Measurements from ENCODE around the gene IRF6.

Gene IRF6

DNA sequence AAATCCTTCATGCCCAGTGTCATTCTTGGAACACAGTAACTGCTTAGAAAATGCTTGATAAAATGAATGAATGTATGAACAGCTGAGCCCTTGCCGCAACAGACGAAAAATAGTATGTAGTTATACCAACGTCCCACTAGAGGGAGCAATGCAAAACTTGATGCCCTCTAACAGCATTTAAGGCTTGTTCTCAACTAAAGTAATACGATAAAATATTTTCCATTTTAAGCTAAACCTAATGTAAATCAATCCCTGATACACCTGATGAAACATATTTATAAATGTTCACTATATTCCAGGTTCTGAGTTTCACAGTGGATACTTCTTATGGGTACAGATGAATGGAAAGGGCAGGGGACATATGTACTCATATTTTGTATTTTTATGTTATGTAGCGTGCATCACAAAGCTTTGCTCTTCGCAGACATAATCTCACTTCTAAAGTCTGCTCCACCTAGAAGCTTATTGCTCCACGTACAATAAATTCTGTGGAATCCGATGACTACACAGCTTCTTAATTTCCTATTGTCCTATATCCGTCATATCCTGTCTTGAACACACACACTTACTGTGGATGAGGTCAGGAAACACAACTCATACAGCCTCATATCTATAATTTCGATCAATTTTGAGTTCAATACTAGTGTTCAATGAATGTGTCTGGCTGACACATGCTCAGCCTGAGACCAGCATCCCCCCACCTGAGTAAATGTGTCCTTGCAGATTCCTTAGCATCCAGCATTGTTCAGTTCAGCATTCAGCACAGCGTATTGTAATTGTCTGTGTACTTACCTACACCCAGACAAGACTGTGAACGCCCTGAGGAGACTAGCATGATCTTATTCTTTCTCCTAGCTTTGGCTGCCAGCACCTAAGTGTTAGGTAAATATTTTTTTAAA lies 17.4 kb upstream of the IRF6 start:
- H3K4me3 ChIP-seq (ENCODE audit: low read depth, low read length), result peak overlapping the region; percentile 5

DNA sequence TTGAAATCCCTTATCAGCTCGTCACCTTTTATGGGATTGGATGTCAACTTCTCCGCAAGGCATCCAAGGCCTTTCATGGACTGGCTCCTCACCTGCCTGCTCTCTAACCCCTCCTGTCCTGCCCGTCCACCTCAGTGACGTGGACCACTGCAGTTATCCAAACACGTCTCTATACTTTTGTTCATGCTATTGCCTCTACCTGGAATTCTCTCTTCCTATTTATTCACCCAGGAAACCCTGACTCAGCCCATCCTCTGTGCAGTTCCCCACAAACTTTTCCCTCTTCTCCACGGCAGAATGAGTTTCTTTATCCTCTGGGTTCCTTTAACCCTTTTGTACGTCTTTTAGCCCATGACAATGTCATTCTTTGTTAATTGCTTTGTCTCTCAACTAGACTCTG lies 16.8 kb upstream of the IRF6 start:
- H3K4me3 ChIP-seq (ENCODE audit: low read depth, low read length), result no peak overlapping the region
- TF ChIP-seq, protein P1, sequence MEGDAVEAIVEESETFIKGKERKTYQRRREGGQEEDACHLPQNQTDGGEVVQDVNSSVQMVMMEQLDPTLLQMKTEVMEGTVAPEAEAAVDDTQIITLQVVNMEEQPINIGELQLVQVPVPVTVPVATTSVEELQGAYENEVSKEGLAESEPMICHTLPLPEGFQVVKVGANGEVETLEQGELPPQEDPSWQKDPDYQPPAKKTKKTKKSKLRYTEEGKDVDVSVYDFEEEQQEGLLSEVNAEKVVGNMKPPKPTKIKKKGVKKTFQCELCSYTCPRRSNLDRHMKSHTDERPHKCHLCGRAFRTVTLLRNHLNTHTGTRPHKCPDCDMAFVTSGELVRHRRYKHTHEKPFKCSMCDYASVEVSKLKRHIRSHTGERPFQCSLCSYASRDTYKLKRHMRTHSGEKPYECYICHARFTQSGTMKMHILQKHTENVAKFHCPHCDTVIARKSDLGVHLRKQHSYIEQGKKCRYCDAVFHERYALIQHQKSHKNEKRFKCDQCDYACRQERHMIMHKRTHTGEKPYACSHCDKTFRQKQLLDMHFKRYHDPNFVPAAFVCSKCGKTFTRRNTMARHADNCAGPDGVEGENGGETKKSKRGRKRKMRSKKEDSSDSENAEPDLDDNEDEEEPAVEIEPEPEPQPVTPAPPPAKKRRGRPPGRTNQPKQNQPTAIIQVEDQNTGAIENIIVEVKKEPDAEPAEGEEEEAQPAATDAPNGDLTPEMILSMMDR (IDR thresholded peaks at IDR 0.05; ENCODE audit: control insufficient read depth, extremely low read depth, insufficient read depth), result no peak
- DNase-seq (ENCODE audit: low read depth), result no peak

More for the DNA sequence above, 17.4 kb upstream of the IRF6 start:
- DNase-seq (ENCODE audit: low read depth), result peak; percentile 94
- TF ChIP-seq, protein P1 (IDR thresholded peaks at IDR 0.05; ENCODE audit: control insufficient read depth, extremely low read depth, insufficient read depth), result peak; percentile 77

GRCh38 chr1:209820986-209821385 lies 15.0 kb upstream of the IRF6 start:
- no peak overlapping the region for H3K4me3 ChIP-seq (ENCODE audit: low read depth, low read length)
- TF ChIP-seq, protein P1 (IDR thresholded peaks at IDR 0.05; ENCODE audit: control insufficient read depth, extremely low read depth, insufficient read depth), result no peak
- DNase-seq (ENCODE audit: low read depth), result no peak

GRCh38 chr1:209819058-209819457 lies 13.1 kb upstream of the IRF6 start:
- TF ChIP-seq, protein P1 (IDR thresholded peaks at IDR 0.05; ENCODE audit: control insufficient read depth, extremely low read depth, insufficient read depth), result no peak
- no peak for DNase-seq (ENCODE audit: low read depth)
- no peak overlapping the region for H3K4me3 ChIP-seq (ENCODE audit: low read depth, low read length)

DNA sequence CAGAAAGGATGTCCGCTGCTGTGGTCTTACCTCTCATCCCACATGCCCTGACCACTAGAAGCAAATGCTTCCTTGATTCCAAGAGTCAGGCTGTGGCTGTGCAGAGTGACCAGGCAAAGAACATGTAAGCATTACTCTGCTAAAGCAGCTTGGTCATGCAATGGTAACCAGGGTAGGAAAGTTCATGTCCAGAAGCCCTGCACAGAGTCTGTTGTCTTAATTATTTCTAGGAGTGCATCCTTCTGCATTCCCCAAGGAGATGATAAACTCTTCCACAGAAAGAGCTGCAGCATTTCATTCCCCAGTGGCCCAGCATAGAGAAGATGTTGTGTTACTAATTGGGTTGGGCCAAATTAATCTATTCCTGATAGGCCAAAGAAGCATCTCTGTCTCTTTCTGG lies 11.7 kb upstream of the IRF6 start:
- no peak for DNase-seq (ENCODE audit: low read depth)
- TF ChIP-seq, protein P1 (IDR thresholded peaks at IDR 0.05; ENCODE audit: control insufficient read depth, extremely low read depth, insufficient read depth), result no peak
- H3K4me3 ChIP-seq (ENCODE audit: low read depth, low read length), result no peak overlapping the region

GRCh38 chr1:209816923-209817322 lies 11.0 kb upstream of the IRF6 start:
- DNase-seq (ENCODE audit: low read depth), result no peak
- TF ChIP-seq, protein P1 (IDR thresholded peaks at IDR 0.05; ENCODE audit: control insufficient read depth, extremely low read depth, insufficient read depth), result no peak

More at GRCh38 chr1:209816923-209817322, 11.0 kb upstream of the IRF6 start:
- H3K4me3 ChIP-seq (ENCODE audit: low read depth, low read length), result no peak overlapping the region

Measured in LNCaP clone FGC (cell line).